ENCODE results near the gene NANOGP8.

The NANOGP8 gene

DNA sequence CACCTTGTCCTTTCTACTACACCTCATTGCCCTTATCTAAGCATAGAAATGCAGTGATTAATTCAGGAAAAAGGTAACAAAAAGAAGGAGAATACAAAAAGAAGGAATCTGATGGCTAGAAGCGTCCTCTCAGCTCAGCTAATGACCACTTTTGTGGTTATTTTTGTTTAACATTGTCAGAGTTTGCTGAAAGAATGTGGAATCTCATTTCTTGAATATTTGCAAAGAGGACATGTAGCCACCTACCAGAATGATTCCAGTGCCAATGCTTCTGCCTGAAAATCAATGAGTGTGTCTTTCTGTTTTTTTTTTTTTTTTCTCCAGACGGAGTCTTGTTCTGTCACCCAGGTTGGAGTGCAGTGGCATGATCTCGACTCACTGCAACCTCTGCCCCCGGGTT lies 24.5 kb downstream of the NANOGP8 start:
- DNase-seq (ENCODE audit: low read depth), result peak; percentile 15

DNA sequence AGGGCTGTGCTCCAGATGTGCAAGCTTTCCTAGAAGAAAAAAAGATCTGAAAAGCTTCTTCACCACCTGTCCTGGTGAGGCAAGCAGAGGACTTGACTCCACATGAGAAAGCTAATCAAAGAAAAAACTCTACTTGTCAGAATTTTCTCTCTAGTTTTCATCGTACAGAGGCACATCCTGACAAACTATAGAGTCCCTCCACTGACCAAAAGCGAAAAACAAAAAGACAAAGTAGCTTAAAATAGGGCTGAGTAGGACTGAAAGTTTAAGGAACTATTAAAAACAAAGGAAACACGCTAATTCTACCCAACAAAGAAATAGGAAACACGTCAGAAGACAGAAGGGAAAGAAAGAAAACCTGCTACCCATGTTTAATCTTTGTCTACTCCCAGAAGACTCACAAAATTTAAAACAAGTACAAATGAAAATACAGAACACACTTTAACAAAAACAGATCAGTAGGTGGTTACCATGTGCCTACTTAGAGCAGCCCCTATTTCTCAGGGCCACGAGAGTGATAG lies 26.5 kb downstream of the NANOGP8 start:
- no peak for DNase-seq (ENCODE audit: low read depth)

DNA sequence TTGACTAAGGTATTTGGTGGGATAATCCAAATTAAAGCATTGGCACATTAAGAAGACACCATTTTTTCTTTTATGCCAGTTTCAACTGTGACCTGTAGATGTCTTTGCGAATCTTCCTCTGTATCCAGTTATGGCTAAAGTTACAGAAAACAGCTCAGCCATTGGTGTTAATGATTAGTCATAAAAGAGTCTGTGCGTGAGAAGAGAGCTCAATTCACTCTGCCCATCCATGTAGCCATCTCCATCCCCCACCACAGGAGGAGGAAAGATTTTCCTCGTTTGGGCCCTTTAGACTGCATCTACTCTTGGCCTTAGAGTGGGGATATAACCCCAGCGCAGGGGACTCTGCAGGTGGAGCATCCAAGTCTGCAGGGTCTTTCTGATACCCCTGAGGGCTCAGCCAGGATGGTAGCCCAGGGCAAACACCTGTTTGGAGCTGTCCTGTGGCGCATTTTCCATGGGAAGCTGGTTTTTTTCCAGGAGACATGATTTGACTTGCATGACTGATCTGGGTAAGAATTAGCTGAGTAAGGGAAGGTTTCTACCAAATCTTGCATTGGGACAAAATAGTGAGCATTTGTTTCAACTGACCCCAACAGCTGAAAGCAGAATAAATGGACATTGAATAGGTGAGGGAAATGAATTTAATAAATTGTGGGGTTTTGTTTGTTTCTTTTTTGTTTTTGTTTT lies 29.5 kb downstream of the NANOGP8 start:
- DNase-seq (ENCODE audit: low read depth), result no peak

DNA sequence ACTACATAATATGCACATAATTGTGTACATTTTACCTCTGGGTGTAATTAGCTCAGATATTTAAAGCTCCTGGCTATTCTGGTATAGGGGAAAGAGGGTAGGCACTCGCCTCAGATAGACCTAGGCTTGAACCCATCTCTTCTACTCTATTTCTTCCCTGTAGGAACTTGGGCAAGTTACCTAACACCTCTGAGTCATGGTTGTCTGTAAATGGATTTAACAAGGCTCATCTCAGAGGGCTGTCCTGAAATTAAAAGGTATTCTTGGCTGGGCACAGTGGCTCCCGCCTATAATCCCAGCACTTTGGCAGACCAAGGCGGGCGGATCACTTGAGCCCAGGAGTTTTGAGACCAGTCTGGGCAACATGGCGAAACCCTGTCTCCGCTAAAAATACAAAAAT lies 30.7 kb downstream of the NANOGP8 start:
- no peak for DNase-seq (ENCODE audit: low read depth)

DNA sequence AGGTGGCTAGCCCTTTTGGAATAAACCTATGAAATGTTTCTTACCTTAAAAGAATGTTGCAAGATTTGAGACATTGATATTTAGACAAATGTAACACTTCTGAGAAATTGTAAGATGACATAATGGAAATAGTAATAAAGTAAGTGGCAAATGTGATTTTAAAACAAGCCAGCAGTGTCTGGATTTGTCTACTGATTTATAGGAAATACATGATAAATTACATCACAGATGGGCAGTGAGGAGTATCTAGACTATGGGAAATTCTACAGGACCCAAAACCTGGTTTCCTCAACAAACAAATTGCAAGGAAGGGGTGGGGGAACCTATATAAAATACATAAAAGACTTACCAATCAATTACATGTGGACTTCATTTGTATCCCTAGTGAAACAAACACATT lies 37.1 kb downstream of the NANOGP8 start:
- DNase-seq (ENCODE audit: low read depth), result no peak

DNA sequence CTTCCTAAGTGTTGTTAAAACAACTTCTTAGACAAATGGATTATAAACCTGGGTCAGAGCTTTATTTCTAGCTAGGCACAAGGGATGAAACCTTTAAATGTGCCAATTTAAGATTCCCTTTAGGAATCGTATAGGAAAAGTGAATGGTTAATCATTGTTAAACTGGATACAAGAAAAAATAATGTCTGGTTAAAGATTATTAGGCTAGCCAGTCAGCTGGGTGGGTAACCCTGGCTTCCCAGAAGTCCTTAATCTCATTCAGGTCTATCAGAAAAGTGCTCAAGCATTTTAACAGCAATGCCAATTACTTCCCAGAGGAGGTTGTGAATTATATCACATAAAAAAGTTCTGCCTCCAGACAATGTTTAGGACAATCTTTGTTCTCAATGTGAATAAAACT lies 37.6 kb downstream of the NANOGP8 start:
- no peak for DNase-seq (ENCODE audit: low read depth)

DNA sequence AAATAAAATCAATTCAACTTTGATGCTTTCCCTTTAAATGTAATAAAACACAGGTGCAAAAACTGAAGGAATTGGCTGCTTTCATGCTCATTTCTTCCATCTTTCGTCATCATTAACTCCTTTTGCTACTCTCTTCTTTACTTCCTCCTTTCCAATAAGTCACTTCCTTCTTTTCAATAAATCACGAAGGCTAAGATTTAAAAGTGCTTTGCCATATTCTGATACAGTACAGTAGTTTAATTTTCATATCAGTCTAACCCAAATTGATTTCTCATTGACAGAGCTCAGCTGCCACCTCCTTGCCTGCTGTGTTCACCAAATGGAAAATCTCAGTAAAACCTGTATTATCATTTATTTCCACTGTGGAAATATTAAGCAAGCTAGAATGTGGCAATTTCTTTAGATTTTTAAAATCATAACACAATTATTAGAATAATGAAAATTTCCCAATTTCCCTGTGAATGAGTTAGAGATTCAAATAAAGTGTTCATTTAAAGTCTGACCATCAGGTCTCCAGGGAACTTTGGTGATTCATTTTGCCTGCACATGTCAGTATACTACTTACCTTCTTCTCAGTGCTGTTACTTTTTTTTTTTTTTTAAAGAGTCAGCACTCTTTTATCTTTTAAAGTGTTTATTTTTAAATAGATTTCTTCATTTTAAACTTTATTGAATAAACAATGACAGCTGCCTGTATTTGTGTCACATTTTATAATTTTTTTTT lies 41.6 kb downstream of the NANOGP8 start:
- DNase-seq (ENCODE audit: low read depth), result no peak

DNA sequence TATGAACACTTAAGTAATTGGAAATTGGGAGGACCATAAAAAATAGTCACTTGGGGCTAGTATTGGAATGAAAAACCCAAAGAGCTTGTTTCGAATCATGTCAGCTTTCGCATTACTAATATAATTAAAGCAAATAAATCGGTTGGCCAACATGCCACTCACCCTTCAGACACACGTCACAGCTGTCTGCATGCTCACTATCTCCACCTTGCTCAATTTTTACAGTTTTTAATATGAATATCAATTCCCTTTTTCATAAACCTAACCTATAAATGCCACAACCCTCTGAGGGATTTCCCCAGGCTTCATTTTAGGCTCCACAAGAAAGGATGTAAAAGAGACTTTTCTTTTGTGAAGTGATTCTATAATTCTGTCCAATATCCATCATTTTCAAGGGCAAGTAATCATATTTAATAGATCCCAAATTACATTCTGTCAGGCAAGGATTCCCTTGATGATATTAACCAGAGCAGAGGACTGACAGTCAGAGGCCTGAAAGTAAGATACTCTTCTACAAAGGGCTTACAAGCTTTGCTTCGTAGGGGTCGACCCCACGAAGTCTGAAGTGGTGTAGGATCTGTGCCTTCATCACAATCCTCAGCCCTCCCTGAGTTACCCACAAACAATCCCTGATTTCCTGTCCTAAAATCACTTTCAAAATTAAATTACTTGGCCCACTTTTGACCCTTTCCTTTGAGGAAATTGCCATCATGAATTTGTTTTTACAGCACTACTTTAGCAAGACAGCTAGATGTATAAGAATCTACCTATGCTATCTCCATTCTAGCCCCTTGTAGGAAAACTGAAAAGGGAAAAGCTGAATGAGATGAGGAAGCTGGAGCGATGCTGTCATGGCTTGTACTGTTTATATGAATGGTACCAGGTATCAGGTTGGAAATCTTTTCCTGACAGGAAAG lies 44.5 kb downstream of the NANOGP8 start:
- no peak for DNase-seq (ENCODE audit: low read depth)

DNA sequence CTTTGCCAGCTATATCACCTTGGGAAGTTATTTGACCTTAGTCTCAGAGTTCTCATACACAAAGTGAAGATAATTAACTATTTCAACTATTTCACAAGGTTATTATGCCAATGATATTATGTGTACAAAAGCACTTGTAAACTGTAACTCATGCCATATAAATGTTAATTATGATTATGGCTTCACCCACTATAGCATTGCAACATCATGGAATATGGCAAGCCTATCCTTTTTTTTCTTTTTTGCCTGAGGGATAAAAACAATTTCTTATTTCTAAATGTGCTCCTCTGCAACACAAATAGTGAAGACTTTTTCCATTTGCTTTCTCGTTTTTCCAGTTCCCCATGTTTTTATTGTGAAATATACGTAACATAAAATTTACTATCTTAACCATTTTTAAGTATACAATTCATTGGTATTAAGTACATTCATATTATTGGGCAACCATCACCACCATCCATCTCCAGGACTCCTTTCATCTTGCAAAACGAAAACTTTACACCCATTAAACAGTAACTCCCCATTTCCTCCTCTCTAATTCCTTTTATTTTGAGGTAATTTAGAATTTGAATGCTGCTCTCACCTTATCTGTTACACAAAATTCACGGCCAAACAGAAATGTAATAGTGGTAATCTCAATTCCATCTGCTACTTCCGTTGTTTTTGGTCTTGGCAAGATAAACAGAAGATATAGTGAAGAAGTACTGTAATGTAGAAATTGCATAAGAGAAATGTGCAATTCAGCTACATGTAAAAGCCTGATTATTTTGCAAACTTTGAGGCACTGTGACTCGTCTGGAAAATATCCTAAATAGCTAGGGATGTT lies 46.3 kb downstream of the NANOGP8 start:
- DNase-seq (ENCODE audit: low read depth), result peak; percentile 64
